HUES64 (cell line): Measurements from ENCODE around the gene AVEN.
"Not testable (repeated sequence)": the region's sequence is repeated elsewhere in the genome, so short reads cannot be mapped to it uniquely, and the experiment has no call there.

Experiments
- H3K27ac ChIP-seq: 2 replicates; pipeline ENCODE4 v1.7.0; 2013; ENCODE audit warnings: low read depth, low read length, inconsistent platforms
- H3K27me3 ChIP-seq: 2 replicates; pipeline ENCODE4 v1.6.1; 2013; ENCODE audit warnings: mild to moderate bottlenecking, low read length; ENCODE audit not compliant: insufficient read depth
- H3K36me3 ChIP-seq: 2 replicates; pipeline ENCODE4 v1.6.1; 2013; ENCODE audit warnings: mild to moderate bottlenecking, low read length; ENCODE audit not compliant: insufficient read depth
- H3K4me1 ChIP-seq: 2 replicates; pipeline ENCODE4 v1.6.1; 2013; ENCODE audit warnings: mild to moderate bottlenecking, low read length, moderate library complexity; ENCODE audit not compliant: insufficient read depth
- H3K4me3 ChIP-seq: 2 replicates; pipeline ENCODE4 v1.5.1; 2013; ENCODE audit warnings: mild to moderate bottlenecking, low read length, moderate library complexity
- H3K9ac ChIP-seq: 2 replicates; pipeline ENCODE4 v1.6.1; 2013; ENCODE audit warnings: mild to moderate bottlenecking, low read depth, low read length
- H3K9me3 ChIP-seq: 2 replicates; pipeline ENCODE4 v1.6.1; 2013; ENCODE audit warnings: low read depth, low read length; ENCODE audit not compliant: insufficient read depth
- WGBS: fragments of 150-250, 120-280 bp; methylation state at CpG from one replicate; pipeline ENCODE4 v1.1.7; 2013; ENCODE audit warnings: missing lambda C conversion rate; 5-methylcytosine and 5-hydroxymethylcytosine counted together

The AVEN gene

DNA sequence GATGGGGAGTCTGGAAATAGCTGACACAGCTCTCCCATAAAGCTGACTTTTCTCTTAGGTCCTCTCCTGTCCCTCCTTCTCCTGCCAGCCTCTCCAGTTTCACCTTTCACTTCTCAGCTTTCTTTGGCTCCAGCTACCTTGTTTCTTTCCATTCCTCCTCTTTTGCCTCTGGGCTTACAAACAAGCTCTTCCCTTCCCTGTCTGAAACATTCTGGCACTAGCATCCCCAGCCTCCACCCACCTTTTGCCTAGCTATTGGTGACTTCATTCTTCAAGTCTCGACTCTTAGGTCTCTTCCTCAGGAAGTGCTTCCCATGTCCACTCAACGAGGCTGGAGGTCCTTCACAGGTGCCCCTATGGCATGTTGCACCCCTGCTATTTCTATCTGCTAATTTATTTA is 20.5 kb upstream of the AVEN start:
- H3K27ac ChIP-seq, result no peak overlapping the region
- no peaks in the 10 kb centered on the region for H3K27me3 ChIP-seq
- H3K9me3 ChIP-seq, result no peaks in the 10 kb centered on the region
- H3K4me1 ChIP-seq, result 0 out of 2 replicates have a peak, but pooled peaks cover 3% of the 10 kb centered on the region
- WGBS, result 78% methylated on average over 2 of the region's 2 CpGs
- H3K9ac ChIP-seq, result no peak overlapping the region
- H3K4me3 ChIP-seq, result no peak overlapping the region
- H3K36me3 ChIP-seq, result no peaks in the 10 kb centered on the region

DNA sequence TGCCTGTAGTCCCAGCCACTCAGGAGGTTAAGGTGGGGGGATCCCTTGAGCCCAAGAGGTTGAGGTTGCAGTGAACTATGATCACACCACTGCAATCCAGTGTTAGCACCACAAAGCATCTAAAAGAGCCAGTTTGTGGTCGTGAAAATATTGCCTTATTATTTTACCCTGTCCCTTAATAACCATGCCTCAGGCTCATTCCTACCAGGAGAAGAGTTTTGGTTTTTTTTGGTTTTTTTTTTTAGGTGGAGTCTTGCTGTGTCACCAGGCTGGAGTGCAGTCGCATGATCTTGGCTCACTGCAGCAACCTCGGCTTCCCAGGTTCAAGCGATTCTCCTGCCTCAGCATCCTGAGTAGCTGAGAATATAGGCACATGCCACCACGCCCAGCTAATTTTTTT is 17.9 kb upstream of the AVEN start:
- Histone ChIP-seq H3K36me3 (no peaks in the 10 kb centered on the region), H3K4me1 (0 out of 2 replicates have a peak, but pooled peaks cover 3% of the 10 kb centered on the region), H3K27me3 (no peaks in the 10 kb centered on the region), H3K9ac (no peak overlapping the region), H3K4me3 (no peak overlapping the region), H3K9me3 (no peaks in the 10 kb centered on the region), H3K27ac (no peak overlapping the region)
- WGBS, result 93% methylated on average over 5 of the region's 5 CpGs

GRCh38 chr15:34055868-34056595 is 17.0 kb upstream of the AVEN start:
- no peaks in the 10 kb centered on the region for H3K9me3 ChIP-seq
- H3K4me3 ChIP-seq, result no peak overlapping the region
- no peaks in the 10 kb centered on the region for H3K27me3 ChIP-seq
- WGBS, result 89% methylated on average over 2 of the region's 3 CpGs
- H3K36me3 ChIP-seq, result no peaks in the 10 kb centered on the region
- no peak overlapping the region for H3K27ac ChIP-seq
- 0 out of 2 replicates have a peak, but pooled peaks cover 3% of the 10 kb centered on the region for H3K4me1 ChIP-seq
- H3K9ac ChIP-seq, result no peak overlapping the region

- 94% methylated on average over 3 of the region's 3 CpGs for WGBS
- peaks cover 9% of the 10 kb centered on the region; the same call in 1 of the 2 replicates for H3K9me3 ChIP-seq
- no peak overlapping the region for H3K27ac ChIP-seq
- no peaks in the 10 kb centered on the region for H3K36me3 ChIP-seq
- H3K4me1 ChIP-seq, result 0 out of 2 replicates have a peak, but pooled peaks cover 3% of the 10 kb centered on the region
- no peak overlapping the region for H3K9ac ChIP-seq
- H3K27me3 ChIP-seq, result no peaks in the 10 kb centered on the region
- H3K4me3 ChIP-seq, result no peak overlapping the region
These were observed 15.2 kb upstream of the AVEN start for GRCh38 chr15:34054081-34054707.

- not testable (repeated sequence) for H3K9me3 ChIP-seq, H3K27ac ChIP-seq, H3K4me3 ChIP-seq, H3K4me1 ChIP-seq, H3K27me3 ChIP-seq, H3K36me3 ChIP-seq, H3K9ac ChIP-seq
- WGBS, result 98% methylated on average over 1 of the region's 1 CpG
These were observed 11.4 kb upstream of the AVEN start for GRCh38 chr15:34050385-34050784.

DNA sequence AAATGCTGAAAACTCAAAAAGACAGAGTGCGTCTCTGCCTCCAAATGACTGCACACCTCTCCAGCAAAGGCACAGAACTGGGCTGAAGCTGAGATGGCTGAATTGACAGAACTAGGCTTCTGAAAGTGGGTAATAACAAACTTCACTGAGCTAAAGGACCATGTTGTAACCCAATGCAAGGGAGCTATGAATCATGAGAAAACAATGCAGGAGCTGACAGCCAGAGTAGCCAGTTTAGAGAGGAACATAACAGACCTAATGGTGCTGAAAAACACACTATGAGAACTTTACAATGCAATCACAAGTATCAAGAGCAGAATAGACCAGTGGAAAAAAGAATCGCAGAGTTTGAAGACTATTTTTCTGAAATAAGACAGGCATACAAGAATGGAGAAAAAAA is 10.1 kb upstream of the AVEN start:
- no peak overlapping the region for H3K9ac ChIP-seq
- H3K9me3 ChIP-seq, result peaks cover 9% of the 10 kb centered on the region; the same call in 1 of the 2 replicates
- no peak overlapping the region for H3K27ac ChIP-seq
- 92% methylated on average over 2 of the region's 2 CpGs for WGBS
- H3K36me3 ChIP-seq, result no peaks in the 10 kb centered on the region
- no peaks in the 10 kb centered on the region for H3K27me3 ChIP-seq
- H3K4me1 ChIP-seq, result no peaks in the 10 kb centered on the region
- H3K4me3 ChIP-seq, result no peak overlapping the region

DNA sequence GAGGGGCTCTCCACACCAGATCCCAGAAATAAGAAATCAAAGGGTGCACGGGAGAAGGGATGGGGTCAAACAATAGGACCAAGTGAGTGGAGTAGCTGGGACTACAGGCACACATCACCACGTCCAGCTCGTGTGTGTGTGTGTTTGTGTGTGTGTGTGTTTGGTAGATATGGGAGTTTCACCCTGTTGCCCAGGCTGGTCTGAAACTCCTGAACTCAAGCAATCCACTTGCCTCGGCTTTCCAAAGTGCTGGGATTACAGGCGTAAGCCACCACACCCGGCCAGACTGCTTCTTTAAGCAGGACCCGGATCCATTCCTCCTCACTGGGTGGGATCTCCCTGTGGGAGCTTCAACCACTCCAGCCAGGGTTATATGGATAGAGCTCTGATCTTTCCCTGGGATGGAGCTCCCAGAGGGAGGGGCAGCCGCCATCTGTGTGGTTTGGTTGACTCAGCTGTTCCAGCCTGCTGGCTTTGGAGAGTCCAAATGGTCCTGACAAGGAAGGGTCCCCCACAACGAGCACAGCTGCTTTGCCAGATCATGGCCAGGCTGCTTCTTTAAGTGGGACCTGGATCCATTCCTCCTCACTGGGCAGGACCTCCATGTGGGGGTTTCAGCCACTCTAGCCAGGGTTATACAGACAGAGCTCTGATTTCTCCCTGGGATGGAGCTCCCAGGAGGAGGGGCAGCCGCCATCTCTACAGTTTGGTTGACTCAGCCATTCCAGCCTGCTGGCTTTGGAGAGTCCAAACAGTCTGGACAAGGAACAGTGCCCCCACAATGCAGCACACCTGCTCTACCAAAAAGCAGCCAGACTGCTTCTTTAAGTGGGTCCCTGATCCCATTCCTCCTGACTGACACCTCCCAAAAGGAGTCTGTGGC is 9.1 kb upstream of the AVEN start:
- Histone ChIP-seq H3K9ac (no peak overlapping the region), H3K27ac (peak overlapping the region; percentile 9; the same call in 1 of the 2 replicates), H3K4me3 (no peak overlapping the region)

GRCh38 chr15:34046471-34047145 is 7.6 kb upstream of the AVEN start:
- 95% methylated on average over 13 of the region's 16 CpGs for WGBS
- Histone ChIP-seq H3K9ac (no peak overlapping the region), H3K4me3 (no peak overlapping the region), H3K9me3 (peaks cover 9% of the 10 kb centered on the region; the same call in 1 of the 2 replicates), H3K27me3 (peaks cover 4% of the 10 kb centered on the region; the same call in 1 of the 2 replicates), H3K36me3 (no peaks in the 10 kb centered on the region), H3K27ac (no peak overlapping the region), H3K4me1 (no peaks in the 10 kb centered on the region)

More for the DNA sequence above, 9.1 kb upstream of the AVEN start:
- 91% methylated on average over 10 of the region's 10 CpGs for WGBS
- Histone ChIP-seq H3K27me3 (no peaks in the 10 kb centered on the region), H3K36me3 (no peaks in the 10 kb centered on the region), H3K9me3 (peaks cover 9% of the 10 kb centered on the region; the same call in 1 of the 2 replicates), H3K4me1 (no peaks in the 10 kb centered on the region)

DNA sequence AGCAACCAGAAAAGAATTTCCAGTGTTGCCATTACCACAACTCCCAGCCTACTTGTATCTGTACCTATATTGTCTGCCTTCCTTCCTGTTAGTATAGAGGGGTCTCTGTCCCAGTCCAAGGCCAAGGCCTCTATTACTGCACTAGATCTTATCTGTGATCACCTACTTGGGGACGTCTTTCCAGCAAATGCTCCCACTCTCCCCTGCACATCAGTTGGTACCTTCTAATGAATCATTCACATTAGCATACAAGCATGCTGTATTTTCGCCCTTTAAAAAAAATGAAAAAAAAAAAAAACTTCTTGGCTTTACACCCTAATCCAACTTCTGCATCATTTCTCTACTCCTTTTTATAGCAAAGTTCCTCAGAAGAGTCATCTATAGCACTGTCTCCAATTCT is 4.8 kb upstream of the AVEN start:
- Histone ChIP-seq H3K4me3 (no peak overlapping the region), H3K9ac (no peak overlapping the region), H3K9me3 (no peaks in the 10 kb centered on the region), H3K27ac (no peak overlapping the region), H3K27me3 (peaks cover 29% of the 10 kb centered on the region), H3K4me1 (peaks cover 5% of the 10 kb centered on the region), H3K36me3 (no peaks in the 10 kb centered on the region)
- 82% methylated on average over 2 of the region's 2 CpGs for WGBS

GRCh38 chr15:34043391-34043790 is 4.4 kb upstream of the AVEN start:
- H3K4me1 ChIP-seq, result peaks cover 5% of the 10 kb centered on the region
- H3K36me3 ChIP-seq, result no peaks in the 10 kb centered on the region
- H3K27ac ChIP-seq, result no peak overlapping the region
- no CpG with 5 or more reads among the region's 1 CpG for WGBS
- no peaks in the 10 kb centered on the region for H3K9me3 ChIP-seq
- H3K27me3 ChIP-seq, result peaks cover 29% of the 10 kb centered on the region
- no peak overlapping the region for H3K4me3 ChIP-seq
- no peak overlapping the region for H3K9ac ChIP-seq
